Right atrium auricular region (tissue), 2 donors: ENCODE measurements around the gene TAOK1. TPM values are rescaled to one million over a fixed set of nuclear protein-coding genes. Genes with fewer than 3 reads are reported as not detected.
A peak's percentile ranks its signal among the peaks of the same experiment; 100 is the strongest.
"Not testable (repeated sequence)": the region's sequence is repeated elsewhere in the genome, so short reads cannot be mapped to it uniquely, and the experiment has no call there.

Source experiments
- DNase-seq: peaks from one replicate; pipeline ENCODE4 v3.0.0-alpha.2; 2019; ENCODE audit warnings: low spot score
- H3K27ac ChIP-seq, 2 donors: fragments of 200-600 bp; sonication (generic); 1 replicate in 1 of 2; 2 replicates in 1 of 2; pipeline ENCODE4 v1.5.1; 2016 to 2019
- H3K27me3 ChIP-seq, 2 donors: fragments of 200-600 bp; sonication (generic); one replicate each; pipeline versions ENCODE4 v1.5.1 to v1.6.0; 2017 to 2019
- H3K36me3 ChIP-seq: fragments of 200-600 bp; sonication (generic); one replicate; pipeline ENCODE4 v1.5.1; 2016
- H3K4me1 ChIP-seq, 2 donors: fragments of 200-600 bp; sonication (generic); one replicate each; pipeline versions ENCODE4 v1.5.1 to v1.6.0; 2017 to 2019
- H3K4me3 ChIP-seq, 2 donors: fragments of 200-600 bp; sonication (generic); 1 replicate in 1 of 2; 2 replicates in 1 of 2; pipeline ENCODE4 v1.5.1; 2017 to 2019; ENCODE audit warnings: mild to moderate bottlenecking in 1 of 2, moderate library complexity in 1 of 2
- H3K9me3 ChIP-seq, 2 donors: fragments of 200-600 bp; sonication (generic); one replicate each; pipeline ENCODE4 v1.5.1; 2019
- CTCF ChIP-seq, 2 donors: fragments of 200-600 bp; sonication (generic); IDR thresholded peaks; one replicate each; pipeline ENCODE4 v1.5.1; 2019; ENCODE audit warnings: antibody characterized with exemption in 2 of 2
- total RNA-seq, 2 donors: library from RNA; depleted of rRNA; stranded (reverse); fragments of >200 nt; gene quantifications; one replicate each; pipeline ENCODE4 v1.1.0, GENCODE V29; 2016

The TAOK1 gene
- 10 to 100 TPM; 42.9 to 45.1 TPM for total RNA-seq

GRCh38 chr17:29389982-29390850 lies at the start of gene TAOK1:
TAOK1 (plus strand) TSS chr17:29390363; CDS start chr17:29451549, 61,186 bp downstream.
- peak within 1 kb of the TSS; percentile 97 to 99 for H3K4me3 ChIP-seq
- H3K36me3 ChIP-seq = no peaks in the 10 kb centered on the region
- peak; percentile 99 for DNase-seq
- no peaks in the 10 kb centered on the region for H3K9me3 ChIP-seq
- peak within 1 kb of the TSS; percentile 99 to 100 for H3K27ac ChIP-seq
- peaks cover 0 to 26% of the 10 kb centered on the region in 2 donors for H3K4me1 ChIP-seq
- no peak for TF ChIP-seq CTCF (IDR thresholded peaks at IDR 0.05)
- H3K27me3 ChIP-seq = no peaks in the 10 kb centered on the region

- no peaks in the 10 kb centered on the region for H3K9me3 ChIP-seq
- DNase-seq = no peak
- no peaks in the 10 kb centered on the region for H3K27me3 ChIP-seq
- H3K4me3 ChIP-seq = no peak overlapping the region
- no peak for TF ChIP-seq CTCF (IDR thresholded peaks at IDR 0.05)
- H3K4me1 ChIP-seq = no peaks in the 10 kb centered on the region
- H3K27ac ChIP-seq = no peak overlapping the region
- H3K36me3 ChIP-seq = no peaks in the 10 kb centered on the region
Observed at GRCh38 chr17:29341726-29342125, 48.4 kb upstream of the TAOK1 start.

- Histone ChIP-seq H3K27ac (no peak overlapping the region), H3K36me3 (no peaks in the 10 kb centered on the region), H3K27me3 (no peaks in the 10 kb centered on the region), H3K4me3 (no peak overlapping the region), H3K9me3 (no peaks in the 10 kb centered on the region), H3K4me1 (no peaks in the 10 kb centered on the region)
- no peak for TF ChIP-seq CTCF (IDR thresholded peaks at IDR 0.05)
- no peak for DNase-seq
Observed at GRCh38 chr17:29342158-29342765, 47.9 kb upstream of the TAOK1 start.

GRCh38 chr17:29344201-29344856 lies 45.8 kb upstream of the TAOK1 start:
- H3K9me3 ChIP-seq = no peaks in the 10 kb centered on the region
- H3K27ac ChIP-seq = no peak overlapping the region
- no peaks in the 10 kb centered on the region for H3K36me3 ChIP-seq
- no peaks in the 10 kb centered on the region for H3K4me1 ChIP-seq
- H3K4me3 ChIP-seq = no peak overlapping the region
- no peak for TF ChIP-seq CTCF (IDR thresholded peaks at IDR 0.05)
- H3K27me3 ChIP-seq = no peaks in the 10 kb centered on the region
- no peak for DNase-seq

GRCh38 chr17:29345066-29345465 lies 45.1 kb upstream of the TAOK1 start:
- no peak overlapping the region for H3K27ac ChIP-seq
- H3K9me3 ChIP-seq = no peaks in the 10 kb centered on the region
- H3K4me3 ChIP-seq = no peak overlapping the region
- H3K4me1 ChIP-seq = no peaks in the 10 kb centered on the region
- H3K36me3 ChIP-seq = no peaks in the 10 kb centered on the region
- DNase-seq = no peak
- no peaks in the 10 kb centered on the region for H3K27me3 ChIP-seq
- TF ChIP-seq CTCF (IDR thresholded peaks at IDR 0.05) = no peak

- not testable (repeated sequence) for H3K4me1 ChIP-seq, H3K27me3 ChIP-seq, H3K9me3 ChIP-seq, H3K36me3 ChIP-seq, DNase-seq, H3K4me3 ChIP-seq, H3K27ac ChIP-seq
Observed at GRCh38 chr17:29345470-29345869, 44.7 kb upstream of the TAOK1 start.
